Upper lobe of left lung (tissue), 6 donors: Measurements from ENCODE around the gene TIMP2. TPM values are rescaled to one million over a fixed set of nuclear protein-coding genes. Genes with fewer than 3 reads are reported as not detected.

ENCODE experiments used
- ATAC-seq, 2 donors: fragments of 200-7000 bp; cut with Tn5 transposase; one replicate each; pipeline ENCODE4 v1.9.1; 2022; ENCODE audit warnings: mild to moderate bottlenecking in 2 of 2, moderate library complexity in 2 of 2; ENCODE audit not compliant: low FRiP score in 2 of 2
- DNase-seq, 2 donors: peaks; one replicate each; pipeline ENCODE4 v3.0.0-alpha.2; 2019 to 2020
- H3K27ac ChIP-seq, 4 donors: fragments of 200-600 bp; sonication (generic); one replicate each; pipeline ENCODE4 v1.5.1; 2016 to 2019
- H3K27me3 ChIP-seq, 4 donors: fragments of 200-600 bp; sonication (generic); one replicate each; pipeline ENCODE4 v1.5.1; 2017 to 2019
- H3K36me3 ChIP-seq, 4 donors: fragments of 200-600 bp; sonication (generic); one replicate each; pipeline ENCODE4 v1.5.1; 2016 to 2019
- H3K4me1 ChIP-seq, 4 donors: fragments of 200-600 bp; sonication (generic); one replicate each; pipeline ENCODE4 v1.5.1; 2018 to 2019
- H3K4me3 ChIP-seq, 4 donors: fragments of 200-600 bp; sonication (generic); one replicate each; pipeline ENCODE4 v1.5.1; 2017 to 2019; ENCODE audit warnings: mild to moderate bottlenecking in 2 of 4, moderate library complexity in 1 of 4
- H3K9me3 ChIP-seq, 4 donors: fragments of 200-600 bp; sonication (generic); one replicate each; pipeline ENCODE4 v1.5.1; 2018 to 2019
- EP300 ChIP-seq, 4 donors: sonication (generic); formaldehyde crosslinking; IDR thresholded peaks; one replicate each; pipeline ENCODE4 v1.5.1; 2017; ENCODE audit warnings: antibody characterized with exemption in 4 of 4, control low read depth in 2 of 4
- POLR2A ChIP-seq, 4 donors: fragments of 450-650 bp; IDR thresholded peaks; one replicate each; pipeline ENCODE4 v1.5.1; 2016 to 2017; ENCODE audit warnings: antibody characterized with exemption in 4 of 4, mild to moderate bottlenecking in 2 of 4
- POLR2AphosphoS5 ChIP-seq, 2 donors: sonication (generic); formaldehyde crosslinking; IDR thresholded peaks; one replicate each; pipeline ENCODE4 v1.5.1; 2017; ENCODE audit warnings: antibody characterized with exemption in 2 of 2
- WGBS, 2 donors: methylation state at CpG; one replicate each; pipeline ENCODE4 v1.1.5; 2017 to 2018; 5-methylcytosine and 5-hydroxymethylcytosine counted together
- total RNA-seq, 6 donors: library from RNA; depleted of rRNA in 4 of 6; stranded (reverse); fragments of >200 nt in 4 of 6; gene quantifications; one replicate each; pipeline versions ENCODE4 v1.1.0 to v1.2.1, GENCODE V29; 2016 to 2021
- TF ChIP-seq, protein P1 (sequence below), 6 experiments: fragments of 450-650 bp in 4 of 6; fragments of 200-600 bp in 2 of 6; sonication (generic) in 2 of 6; IDR thresholded peaks; one replicate each; pipeline ENCODE4 v1.5.1; 2016 to 2019; ENCODE audit warnings: antibody characterized with exemption in 6 of 6
- donor health status: DM: no; HTN: no; CAD: no; lungs with moderate emphysema.
- donor health status: DM: no; HTN: yes; CAD: no; lungs with severe emphysema.

The TIMP2 gene
- total RNA-seq, 6 donors from 2014 or later: 60.8 to 313 (median 145) TPM

DNA sequence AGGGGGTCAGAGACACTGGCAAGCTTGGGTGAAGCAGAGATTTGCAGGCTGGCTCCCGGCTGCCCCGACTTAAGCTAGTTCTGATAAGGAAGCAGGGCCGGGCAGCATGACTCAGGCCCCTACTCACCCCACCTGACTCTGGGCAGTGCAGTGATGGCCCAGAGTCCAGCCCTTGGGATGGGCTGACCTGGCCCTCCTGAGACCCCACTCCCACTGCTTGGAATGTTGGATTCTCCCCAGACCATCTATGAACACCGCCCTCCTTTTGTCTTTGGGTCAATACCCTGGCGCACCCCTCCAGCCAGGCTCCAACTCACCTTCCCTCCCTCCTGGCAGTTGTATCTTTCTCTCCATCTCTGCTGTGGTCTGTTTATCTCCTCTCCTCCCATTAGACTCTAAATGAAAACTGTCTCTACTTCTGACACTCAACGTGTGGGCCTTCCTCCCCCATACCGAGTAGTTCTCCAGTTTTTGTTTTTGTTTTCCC, 33.5 kb upstream of the TIMP2 start:
- ATAC-seq (peak in 1 of 2 donors; percentile 52), DNase-seq (no peak)
- no peaks in the 10 kb centered on the region for H3K27me3 ChIP-seq
- no peaks in the 10 kb centered on the region for H3K9me3 ChIP-seq
- H3K27ac ChIP-seq: no peak overlapping the region
- no peak overlapping the region for H3K4me3 ChIP-seq
- 93 to 94% methylated on average over 4 to 5 of the region's 7 CpGs for WGBS, 2 donors
- no peaks in the 10 kb centered on the region for H3K36me3 ChIP-seq
- peaks cover 0 to 9% (median 3%) of the 10 kb centered on the region in 4 donors for H3K4me1 ChIP-seq
- TF ChIP-seq EP300 (IDR thresholded peaks at IDR 0.05) (no peak), POLR2A (IDR thresholded peaks at IDR 0.05) (no peak), POLR2AphosphoS5 (IDR thresholded peaks at IDR 0.05) (no peak)
- TF ChIP-seq, protein P1, sequence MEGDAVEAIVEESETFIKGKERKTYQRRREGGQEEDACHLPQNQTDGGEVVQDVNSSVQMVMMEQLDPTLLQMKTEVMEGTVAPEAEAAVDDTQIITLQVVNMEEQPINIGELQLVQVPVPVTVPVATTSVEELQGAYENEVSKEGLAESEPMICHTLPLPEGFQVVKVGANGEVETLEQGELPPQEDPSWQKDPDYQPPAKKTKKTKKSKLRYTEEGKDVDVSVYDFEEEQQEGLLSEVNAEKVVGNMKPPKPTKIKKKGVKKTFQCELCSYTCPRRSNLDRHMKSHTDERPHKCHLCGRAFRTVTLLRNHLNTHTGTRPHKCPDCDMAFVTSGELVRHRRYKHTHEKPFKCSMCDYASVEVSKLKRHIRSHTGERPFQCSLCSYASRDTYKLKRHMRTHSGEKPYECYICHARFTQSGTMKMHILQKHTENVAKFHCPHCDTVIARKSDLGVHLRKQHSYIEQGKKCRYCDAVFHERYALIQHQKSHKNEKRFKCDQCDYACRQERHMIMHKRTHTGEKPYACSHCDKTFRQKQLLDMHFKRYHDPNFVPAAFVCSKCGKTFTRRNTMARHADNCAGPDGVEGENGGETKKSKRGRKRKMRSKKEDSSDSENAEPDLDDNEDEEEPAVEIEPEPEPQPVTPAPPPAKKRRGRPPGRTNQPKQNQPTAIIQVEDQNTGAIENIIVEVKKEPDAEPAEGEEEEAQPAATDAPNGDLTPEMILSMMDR (IDR thresholded peaks at IDR 0.05): no peak

DNA sequence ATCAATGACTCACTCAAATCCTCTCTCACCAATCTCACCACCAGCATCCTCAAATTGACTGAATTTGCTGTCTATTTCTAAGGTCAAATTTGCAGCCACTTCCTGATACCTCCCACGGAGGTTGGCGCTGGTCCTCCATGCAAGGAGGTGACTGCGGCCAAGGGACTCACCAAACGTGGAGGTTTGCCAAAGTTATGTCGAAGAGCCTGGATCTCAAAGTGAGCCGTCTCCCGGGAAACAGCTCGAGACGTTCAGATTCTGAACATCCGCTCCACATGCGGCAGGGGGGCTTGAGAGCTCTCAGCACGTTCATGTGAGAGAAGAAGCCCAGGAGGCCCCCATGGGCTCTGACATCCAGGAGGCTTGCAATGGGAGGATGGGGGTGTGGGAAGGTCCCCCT, 31.9 kb upstream of the TIMP2 start:
- Histone ChIP-seq H3K27ac (no peak overlapping the region), H3K27me3 (no peaks in the 10 kb centered on the region), H3K4me1 (peaks cover 0 to 9% (median 4%) of the 10 kb centered on the region in 4 donors), H3K9me3 (no peaks in the 10 kb centered on the region), H3K36me3 (no peaks in the 10 kb centered on the region), H3K4me3 (no peak overlapping the region)
- 39 to 47% methylated on average over 9 to 12 of the region's 12 CpGs for WGBS, 2 donors
- ATAC-seq: no peak
- TF ChIP-seq EP300 (IDR thresholded peaks at IDR 0.05): no peak
- no peak for TF ChIP-seq POLR2A (IDR thresholded peaks at IDR 0.05)
- TF ChIP-seq POLR2AphosphoS5 (IDR thresholded peaks at IDR 0.05): no peak
- TF ChIP-seq, protein P1 (IDR thresholded peaks at IDR 0.05): no peak
- DNase-seq: no peak

DNA sequence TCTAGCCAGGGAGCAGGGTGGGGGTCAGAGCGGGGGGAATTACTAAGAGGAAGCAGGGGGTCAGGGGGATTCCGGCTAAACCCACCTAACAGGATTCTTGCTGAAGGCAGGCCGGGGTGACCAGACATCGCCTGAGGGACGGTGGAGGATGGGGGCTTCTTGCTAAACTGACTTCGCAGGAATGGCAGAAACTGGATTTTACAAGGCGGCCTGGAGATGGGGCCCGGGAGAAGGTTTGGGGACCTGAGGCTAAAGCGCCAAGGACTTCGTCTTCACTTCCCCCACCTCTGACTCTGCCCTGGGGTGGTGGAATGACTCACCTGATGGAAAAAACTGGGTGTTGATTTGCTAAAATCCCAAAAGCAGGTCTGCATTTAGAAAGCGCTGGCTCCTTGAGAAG, 31.1 kb upstream of the TIMP2 start:
- 84 to 87% methylated on average over 11 of the region's 11 CpGs for WGBS, 2 donors
- TF ChIP-seq POLR2AphosphoS5 (IDR thresholded peaks at IDR 0.05) (no peak), EP300 (IDR thresholded peaks at IDR 0.05) (no peak)
- TF ChIP-seq, protein P1 (IDR thresholded peaks at IDR 0.05): no peak
- no peak overlapping the region for H3K4me3 ChIP-seq

GRCh38 chr17:78954684-78955083, 29.5 kb upstream of the TIMP2 start:
- TF ChIP-seq, protein P1 (IDR thresholded peaks at IDR 0.05): no peak
- no peak for TF ChIP-seq EP300 (IDR thresholded peaks at IDR 0.05)
- TF ChIP-seq POLR2AphosphoS5 (IDR thresholded peaks at IDR 0.05): no peak
- no peak for TF ChIP-seq POLR2A (IDR thresholded peaks at IDR 0.05)
- Histone ChIP-seq H3K27ac (no peak overlapping the region), H3K9me3 (peaks cover 8 to 19% (median 10%) of the 10 kb centered on the region in 4 donors), H3K4me3 (no peak overlapping the region), H3K36me3 (no peaks in the 10 kb centered on the region), H3K27me3 (no peaks in the 10 kb centered on the region), H3K4me1 (peaks cover 0 to 4% (median 0%) of the 10 kb centered on the region in 4 donors)
- ATAC-seq (no peak), DNase-seq (no peak)
- WGBS, 2 donors: 81 to 86% methylated on average over 13 to 14 of the region's 14 CpGs

More for the DNA sequence above, 31.1 kb upstream of the TIMP2 start:
- DNase-seq (no peak), ATAC-seq (no peak)
- no peaks in the 10 kb centered on the region for H3K27me3 ChIP-seq
- H3K4me1 ChIP-seq: peaks cover 0 to 7% (median 2%) of the 10 kb centered on the region in 4 donors
- peaks cover 0 to 4% (median 2%) of the 10 kb centered on the region in 4 donors for H3K9me3 ChIP-seq
- H3K27ac ChIP-seq: no peak overlapping the region
- no peaks in the 10 kb centered on the region for H3K36me3 ChIP-seq
